Stimulated activated CD4-positive, alpha-beta T cell treated with anti-CD3 and anti-CD28 coated beads, Interleukin-1b, Interleukin-23, amount 100 ng/mL, for 24 hours (primary cell): Measurements from ENCODE around the gene OOSP3.
"Not testable (repeated sequence)": the region's sequence is repeated elsewhere in the genome, so short reads cannot be mapped to it uniquely, and the experiment has no call there.

ENCODE experiments used
- DNase-seq, 4 experiments: peaks; one replicate each; pipeline ENCODE4 v3.0.0-alpha.2; 2020; ENCODE audit warnings: low read depth in 4 of 4, low spot score in 1 of 4

OOSP3 gene

DNA sequence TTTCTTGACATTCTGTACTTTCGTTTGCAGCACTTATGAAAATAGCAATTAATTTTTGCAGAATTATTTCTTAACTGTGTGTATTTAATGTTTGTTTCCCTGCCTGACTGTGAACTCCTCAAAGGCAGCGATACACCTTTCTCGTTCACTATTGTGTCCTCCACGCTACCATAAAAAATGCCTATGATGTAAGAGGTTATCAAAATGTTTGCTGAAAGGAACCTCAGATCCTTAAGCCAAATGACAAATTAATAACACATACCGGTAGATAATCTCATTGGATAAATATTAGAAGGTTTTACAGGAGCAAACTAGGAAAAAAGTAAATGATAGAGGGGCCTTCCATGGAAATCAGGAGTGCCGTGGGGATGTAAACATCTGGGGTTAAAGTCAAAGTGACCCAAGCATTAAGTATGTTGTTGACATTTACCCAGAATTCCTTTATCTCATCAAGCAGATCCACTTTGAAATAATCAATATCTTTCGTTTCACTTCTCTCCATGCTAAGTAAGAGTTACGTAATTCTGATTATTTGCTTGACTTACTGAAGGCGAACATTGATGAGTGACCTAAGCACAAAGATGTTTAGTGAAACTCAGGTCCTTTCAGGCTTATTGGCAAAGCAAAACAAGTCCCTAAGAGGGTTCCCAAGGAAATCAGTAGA is 2.6 kb upstream of the OOSP3 start:
- DNase-seq = no peak

DNA sequence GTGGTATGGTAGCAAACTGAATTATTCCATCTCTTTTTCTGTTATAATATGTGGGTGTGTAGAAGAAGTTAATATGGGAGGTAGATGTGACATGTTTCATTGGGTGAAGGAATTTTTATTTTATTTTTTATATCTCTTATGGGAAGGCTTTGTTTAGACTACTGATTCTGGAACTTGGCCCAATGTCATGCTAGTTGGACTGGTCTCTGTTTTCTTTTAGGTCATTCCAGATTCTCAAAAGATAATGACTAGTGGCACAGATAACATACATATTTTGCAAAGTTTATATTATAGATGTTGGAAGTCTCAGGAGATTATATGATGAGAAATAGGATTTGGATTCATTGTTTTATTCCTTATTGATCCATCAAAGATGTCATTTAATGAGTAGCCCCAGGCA is 1.3 kb upstream of the OOSP3 start:
- DNase-seq = no peak

DNA sequence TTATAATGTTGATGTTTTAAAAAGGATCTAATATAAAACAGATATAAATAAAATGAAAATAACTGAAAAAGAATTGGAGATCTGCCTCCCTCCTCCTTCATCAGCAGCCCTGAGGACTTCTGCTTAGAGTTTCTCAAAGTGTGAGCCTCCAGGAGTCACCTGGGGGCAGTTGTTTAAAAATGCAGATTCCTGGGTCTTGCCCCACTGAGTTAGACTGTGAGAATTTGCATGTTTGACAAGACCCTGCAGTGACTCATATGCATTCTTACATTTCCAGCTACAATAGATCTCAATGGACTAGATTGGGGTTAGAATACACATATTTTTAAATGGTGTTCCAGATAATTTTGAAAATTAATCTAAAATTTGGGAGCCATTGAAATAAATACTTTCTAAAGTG is 798 bp upstream of the OOSP3 start:
- DNase-seq = no peak

DNA sequence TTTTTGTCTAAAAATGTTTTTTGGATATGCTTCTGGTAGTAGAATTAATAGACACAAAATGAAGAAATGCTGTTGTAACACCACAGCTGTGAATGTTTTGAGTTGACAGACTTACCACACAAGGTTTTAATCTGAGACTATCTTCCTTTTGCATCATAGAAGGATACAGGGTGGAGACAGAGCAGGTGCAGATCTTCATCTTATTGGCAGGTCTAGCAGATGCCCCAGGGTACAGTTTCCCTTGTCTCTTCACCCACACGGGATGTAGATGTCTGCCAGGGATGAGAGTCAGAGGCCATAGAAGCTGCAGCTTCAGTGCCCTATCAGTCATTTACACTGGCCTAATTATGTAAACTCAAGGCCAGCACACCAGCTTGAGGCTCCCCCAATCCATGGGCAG is 985 bp downstream of the OOSP3 start:
- no peak for DNase-seq

GRCh38 chr11:59883597-59883996 is 5.0 kb downstream of the OOSP3 start:
- DNase-seq = no peak

DNA sequence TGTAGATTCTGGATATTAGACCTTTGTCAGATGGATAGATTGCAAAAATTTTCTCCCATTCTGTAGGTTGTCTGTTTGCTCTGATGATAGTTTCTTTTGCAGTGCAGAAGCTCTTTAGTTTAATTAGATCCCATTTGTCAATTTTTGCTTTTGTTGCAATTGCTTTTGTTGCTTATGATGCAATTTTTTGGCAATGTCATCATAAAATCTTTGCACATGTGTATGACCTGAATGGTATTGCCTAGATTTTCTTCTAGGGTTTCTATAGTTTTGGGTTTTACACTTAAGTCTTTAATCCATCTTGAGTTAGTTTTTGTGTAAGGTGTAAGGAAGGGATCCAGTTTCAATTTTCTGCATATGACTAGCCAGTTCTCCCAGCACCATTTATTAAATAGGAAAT is 8.6 kb downstream of the OOSP3 start:
- not testable (repeated sequence) for DNase-seq

DNA sequence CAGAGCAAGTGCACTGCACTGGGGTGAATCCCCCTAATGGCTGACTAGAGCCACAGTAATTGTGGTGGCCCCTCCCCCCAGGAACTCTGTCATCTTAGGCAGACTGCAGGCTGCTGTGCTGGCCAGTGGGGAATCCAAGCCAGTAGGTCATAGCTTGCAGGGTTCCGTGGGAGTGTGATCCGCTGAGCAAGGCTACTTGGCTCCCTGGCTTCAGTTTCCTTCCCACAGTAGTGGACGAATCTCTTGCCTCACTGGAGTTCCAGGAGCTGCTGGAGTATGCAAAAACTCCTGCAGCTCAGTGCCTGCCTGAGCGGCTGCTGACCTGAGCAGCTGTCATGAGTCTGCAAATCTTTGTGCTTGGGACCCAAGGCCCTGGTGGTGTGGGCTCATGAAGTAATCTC is 13.2 kb downstream of the OOSP3 start:
- DNase-seq = no peak

DNA sequence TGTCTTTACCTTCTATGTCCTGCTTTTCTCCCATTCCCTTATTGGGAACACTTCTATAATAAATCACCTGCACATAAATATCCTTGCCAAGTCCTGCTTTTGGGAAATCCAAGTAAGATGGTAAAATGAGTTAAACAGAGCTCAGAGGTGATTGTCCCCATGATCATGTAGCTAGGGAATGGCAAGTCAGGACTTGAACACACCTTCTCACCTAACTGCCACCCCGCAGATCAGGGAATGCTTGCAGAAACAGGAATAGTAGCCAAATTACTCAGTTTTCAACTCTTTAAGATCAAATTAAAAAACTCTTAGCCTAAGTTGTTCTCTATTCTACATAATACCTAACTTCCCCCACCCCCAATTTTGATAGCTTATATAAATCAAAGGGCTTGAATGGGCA is 16.0 kb downstream of the OOSP3 start:
- DNase-seq = no peak

DNA sequence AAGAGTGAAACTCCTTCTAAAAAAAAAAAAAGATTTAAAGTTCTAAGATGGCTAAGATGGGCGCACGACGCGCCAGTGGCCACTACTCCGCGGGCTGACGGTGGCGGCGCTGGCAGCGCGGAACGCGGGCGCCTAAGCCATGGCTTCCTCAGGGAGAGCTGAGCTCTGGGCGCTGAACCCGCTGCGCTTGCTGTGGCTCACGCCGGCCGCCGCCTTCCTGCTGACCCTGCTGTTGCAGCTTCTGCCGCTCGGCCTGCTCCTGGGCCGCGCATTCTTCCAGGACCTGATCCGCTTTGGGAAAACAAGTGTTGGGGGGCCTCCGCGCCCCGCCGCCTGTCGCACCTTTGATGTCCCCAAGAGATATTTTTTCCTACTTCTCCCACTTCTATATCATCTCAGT is 19.5 kb downstream of the OOSP3 start:
- no peak for DNase-seq

DNA sequence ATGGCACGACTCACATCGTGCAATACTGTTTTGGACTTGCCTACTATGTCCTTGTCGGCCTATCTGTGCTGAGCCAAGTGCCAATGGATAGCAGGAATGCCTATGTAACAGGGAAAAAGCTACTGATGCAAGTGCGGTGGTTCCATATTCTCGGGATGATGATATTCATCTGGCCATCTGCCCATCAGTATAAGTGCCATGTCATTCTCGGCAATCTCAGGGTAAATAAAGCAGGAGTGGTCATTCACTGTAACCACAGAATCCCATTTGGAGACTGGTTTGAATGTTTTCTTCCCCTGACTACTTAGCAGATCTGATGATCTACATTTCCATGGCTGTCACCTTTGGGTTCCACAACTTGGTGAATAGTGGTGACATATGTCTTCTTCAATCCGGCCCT is 20.1 kb downstream of the OOSP3 start:
- DNase-seq = no peak

DNA sequence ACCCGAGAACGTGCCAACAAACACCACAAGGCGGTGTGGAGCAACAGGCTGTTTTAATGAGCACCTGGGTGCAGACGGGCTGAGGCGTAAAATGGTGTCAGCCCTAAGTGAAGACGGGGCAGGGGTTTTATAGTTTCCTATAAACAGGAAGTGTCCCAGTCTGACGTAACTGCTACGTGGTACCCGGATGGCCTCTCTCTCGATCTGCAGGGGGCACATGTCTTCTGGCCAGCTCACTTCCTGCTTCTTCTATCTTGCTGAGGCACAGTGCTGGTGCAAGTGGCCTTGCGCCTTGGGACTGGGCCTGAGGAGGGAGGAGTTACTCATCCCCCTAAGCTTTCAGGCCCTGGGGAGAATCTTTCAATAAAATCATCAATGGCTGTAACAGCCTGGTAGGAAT is 20.9 kb downstream of the OOSP3 start:
- DNase-seq = no peak

DNA sequence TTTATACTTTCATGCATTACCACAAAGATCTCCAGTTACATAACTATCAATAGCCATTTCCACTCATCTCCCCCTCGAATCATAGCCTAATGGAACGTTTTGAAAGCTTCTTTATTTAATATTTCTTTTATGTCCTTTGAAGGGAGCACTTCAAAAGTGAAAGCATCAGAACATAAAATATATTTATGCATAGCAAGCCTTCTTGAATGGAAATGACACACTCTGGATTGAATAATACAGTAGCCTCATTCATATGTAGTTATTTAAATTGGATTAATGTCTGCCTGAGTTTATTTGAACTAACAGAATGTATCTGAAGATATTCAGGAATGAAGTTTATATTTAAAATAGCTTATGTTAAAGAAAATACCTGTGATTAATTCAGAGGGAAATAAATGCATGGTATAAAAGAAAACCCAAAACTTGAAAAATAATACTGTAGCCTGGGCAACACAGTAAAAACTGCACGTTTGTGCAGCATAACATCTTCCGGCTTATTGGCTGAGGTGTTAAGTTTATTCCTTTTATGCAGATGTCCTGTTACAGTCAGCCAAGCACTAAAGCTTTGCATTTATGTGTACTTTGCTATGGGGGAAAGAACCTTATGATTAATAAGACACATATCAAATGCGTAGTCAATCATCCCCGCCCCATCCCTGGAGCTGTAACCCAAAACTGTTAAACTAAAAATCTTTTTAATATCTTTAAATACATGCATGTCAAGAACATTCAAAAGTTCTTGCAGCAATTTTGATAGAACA is 22.0 kb downstream of the OOSP3 start:
- DNase-seq = no peak

DNA sequence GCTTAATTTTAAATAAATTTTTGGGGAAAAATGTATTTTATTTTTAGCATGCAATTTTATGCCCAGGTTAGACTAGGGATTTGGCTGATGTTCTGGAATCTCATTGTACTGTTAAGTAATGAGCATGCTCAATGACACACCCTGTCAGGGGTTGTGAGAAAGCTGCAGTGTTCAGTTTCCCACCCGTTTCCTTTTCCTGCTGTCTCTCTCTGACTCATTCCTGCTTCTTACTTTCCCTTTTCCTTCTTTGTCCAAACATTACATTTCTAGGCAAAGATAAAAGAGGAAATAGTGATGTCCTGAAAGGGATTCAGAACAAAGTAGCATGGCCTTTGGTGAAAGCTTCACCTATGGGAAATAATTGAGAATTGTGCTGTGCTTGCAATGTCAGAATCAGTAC is 22.7 kb downstream of the OOSP3 start:
- no peak for DNase-seq

GRCh38 chr11:59903569-59903968 is 25.0 kb downstream of the OOSP3 start:
- not testable (repeated sequence) for DNase-seq

GRCh38 chr11:59918480-59918879 is 39.9 kb downstream of the OOSP3 start:
- DNase-seq = no peak

DNA sequence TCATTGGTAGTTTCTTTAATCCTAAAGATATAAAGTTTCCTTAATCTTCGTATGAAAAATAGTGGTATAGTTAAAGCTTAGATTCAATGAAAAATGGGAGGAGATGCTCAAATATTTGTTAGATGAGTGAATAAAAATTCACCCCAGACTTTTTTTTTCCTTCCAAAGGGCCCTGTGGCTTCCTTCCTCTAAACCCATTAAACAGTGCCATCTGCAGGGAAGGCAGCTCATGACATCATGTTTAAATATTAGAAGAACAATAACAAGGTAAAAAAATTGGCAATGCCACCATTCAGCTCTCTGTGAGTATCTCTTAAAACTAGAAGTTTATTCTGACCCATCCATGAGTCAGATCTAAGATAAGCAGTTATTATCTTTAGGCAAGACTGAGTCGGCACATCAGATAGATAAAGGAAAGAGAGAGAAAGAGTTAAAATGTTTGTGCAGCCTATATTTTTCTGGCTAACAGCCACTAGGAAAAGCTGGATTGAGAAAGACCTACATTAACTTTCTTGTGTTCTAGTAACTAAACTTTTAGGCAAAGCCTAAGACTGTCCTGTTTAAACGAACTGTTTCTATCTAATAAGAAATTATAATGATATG is 40.5 kb downstream of the OOSP3 start:
- no peak for DNase-seq

DNA sequence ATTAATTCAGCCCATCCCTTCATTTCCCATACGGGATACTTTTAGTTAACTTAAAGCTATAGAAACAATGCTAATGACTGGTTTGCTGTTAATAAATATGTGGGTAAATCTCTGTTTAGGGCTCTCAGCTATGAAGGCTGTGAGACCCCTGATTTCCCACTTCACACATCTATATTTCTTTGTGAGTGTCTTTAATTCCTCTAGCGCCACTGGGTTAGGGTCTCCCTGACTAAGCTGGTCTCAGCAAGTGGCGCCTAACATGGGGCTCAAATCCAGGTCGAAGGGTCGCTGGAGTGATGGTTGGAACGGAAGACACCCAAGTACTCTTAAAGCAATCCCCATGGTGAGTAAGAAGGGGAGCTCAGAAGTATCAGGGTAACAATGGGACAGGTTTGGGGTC is 45.2 kb downstream of the OOSP3 start:
- DNase-seq = no peak

- no peak for DNase-seq
These were observed 53.1 kb downstream of the OOSP3 start for GRCh38 chr11:59931688-59932087.

DNA sequence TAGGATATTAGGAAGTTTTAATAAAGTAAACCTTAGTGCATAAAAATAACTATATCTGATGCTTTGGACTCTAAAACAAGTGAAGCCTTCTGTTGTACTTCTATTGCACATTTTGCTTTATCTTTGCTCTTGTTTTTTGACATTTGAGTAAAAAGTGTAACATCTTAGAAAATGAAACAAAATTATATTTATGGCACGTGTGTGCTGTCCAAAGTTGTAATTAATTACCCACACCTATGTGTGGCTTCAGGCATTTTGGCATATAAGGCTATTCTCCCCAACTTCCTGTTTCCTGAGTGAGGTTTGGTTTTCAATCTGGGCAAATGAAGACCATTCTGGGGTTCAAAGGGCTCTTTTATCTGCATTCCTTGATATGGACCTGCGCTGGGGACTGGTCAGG is 59.5 kb downstream of the OOSP3 start, which contains the start of gene OOSP1:
TSS of gene OOSP1 (plus strand) at position 301 of the 400 bp plus-strand sequence. CDS start at position 324, 23 bp downstream.
- DNase-seq = no peak

- DNase-seq = no peak
These were observed 60.1 kb downstream of the OOSP3 start for GRCh38 chr11:59938718-59939117.

GRCh38 chr11:59939482-59939881 is 60.9 kb downstream of the OOSP3 start:
- DNase-seq = no peak

DNA sequence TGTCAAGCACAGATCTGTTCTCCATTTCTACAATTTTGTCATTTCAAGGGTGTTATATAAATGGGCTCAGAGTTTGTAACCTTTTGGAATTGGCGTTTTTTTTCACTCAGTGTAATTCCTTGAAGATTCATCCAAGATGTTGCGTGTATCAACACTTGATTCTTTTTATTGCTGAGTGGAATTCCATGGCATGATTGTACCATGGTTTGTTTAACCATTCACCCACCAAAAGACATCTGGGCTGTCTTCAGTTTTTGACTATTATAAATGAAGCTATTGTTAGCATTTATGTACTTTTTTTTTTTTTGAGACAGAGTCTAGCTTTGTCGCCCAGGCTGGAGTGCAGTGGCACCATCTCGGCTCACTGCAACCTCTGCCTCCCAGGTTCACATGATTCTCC is 62.5 kb downstream of the OOSP3 start:
- DNase-seq = no peak
